Measurements from ENCODE around the gene TRIM46.

The TRIM46 gene, protein sequence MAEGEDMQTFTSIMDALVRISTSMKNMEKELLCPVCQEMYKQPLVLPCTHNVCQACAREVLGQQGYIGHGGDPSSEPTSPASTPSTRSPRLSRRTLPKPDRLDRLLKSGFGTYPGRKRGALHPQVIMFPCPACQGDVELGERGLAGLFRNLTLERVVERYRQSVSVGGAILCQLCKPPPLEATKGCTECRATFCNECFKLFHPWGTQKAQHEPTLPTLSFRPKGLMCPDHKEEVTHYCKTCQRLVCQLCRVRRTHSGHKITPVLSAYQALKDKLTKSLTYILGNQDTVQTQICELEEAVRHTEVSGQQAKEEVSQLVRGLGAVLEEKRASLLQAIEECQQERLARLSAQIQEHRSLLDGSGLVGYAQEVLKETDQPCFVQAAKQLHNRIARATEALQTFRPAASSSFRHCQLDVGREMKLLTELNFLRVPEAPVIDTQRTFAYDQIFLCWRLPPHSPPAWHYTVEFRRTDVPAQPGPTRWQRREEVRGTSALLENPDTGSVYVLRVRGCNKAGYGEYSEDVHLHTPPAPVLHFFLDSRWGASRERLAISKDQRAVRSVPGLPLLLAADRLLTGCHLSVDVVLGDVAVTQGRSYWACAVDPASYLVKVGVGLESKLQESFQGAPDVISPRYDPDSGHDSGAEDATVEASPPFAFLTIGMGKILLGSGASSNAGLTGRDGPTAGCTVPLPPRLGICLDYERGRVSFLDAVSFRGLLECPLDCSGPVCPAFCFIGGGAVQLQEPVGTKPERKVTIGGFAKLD

GRCh38 chr1:155173478-155174323 lies at the start of gene TRIM46:
Gene TRIM46, plus strand, starts transcription at chr1:155173849. Its CDS starts 118 bp downstream, at chr1:155173967.
- DNase-seq = peak; percentile 38

- DNase-seq = no peak
Observed at GRCh38 chr1:155124503-155125463, 48.9 kb upstream of the TRIM46 start.

- no peak for DNase-seq
Observed at GRCh38 chr1:155125511-155125945, 48.1 kb upstream of the TRIM46 start.

DNA sequence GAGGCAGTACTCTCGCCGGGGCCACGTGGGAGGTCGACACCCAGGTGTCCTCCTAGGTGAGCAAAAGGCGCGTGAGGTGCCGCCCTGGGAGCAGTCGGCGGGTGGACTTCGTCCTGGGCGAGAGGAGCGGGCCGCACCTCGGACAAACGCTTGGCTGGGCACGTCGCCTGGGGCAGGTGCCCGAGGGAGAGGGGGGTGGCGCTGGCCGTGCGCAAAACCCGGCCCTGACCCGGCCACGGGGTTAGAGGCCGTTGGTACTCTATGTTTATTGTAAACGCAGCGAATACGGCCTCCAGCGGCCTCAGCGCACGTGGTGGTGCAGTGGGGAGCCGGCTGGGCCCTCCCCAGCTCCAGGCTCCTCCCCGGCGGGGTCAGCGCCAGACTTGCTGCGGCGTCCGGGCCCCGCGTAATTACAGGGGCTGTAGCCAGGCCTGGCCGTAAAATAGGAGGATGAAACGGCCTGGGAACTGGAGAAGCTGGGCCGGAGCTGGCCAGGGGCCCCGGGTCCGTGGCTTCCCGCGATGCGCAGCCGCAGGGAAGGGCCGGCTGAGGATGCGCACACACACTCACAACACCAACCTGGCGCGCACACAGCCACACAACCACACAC lies 47.6 kb upstream of the TRIM46 start:
- no peak for DNase-seq

GRCh38 chr1:155126556-155127104 lies 47.0 kb upstream of the TRIM46 start:
- no peak for DNase-seq

DNA sequence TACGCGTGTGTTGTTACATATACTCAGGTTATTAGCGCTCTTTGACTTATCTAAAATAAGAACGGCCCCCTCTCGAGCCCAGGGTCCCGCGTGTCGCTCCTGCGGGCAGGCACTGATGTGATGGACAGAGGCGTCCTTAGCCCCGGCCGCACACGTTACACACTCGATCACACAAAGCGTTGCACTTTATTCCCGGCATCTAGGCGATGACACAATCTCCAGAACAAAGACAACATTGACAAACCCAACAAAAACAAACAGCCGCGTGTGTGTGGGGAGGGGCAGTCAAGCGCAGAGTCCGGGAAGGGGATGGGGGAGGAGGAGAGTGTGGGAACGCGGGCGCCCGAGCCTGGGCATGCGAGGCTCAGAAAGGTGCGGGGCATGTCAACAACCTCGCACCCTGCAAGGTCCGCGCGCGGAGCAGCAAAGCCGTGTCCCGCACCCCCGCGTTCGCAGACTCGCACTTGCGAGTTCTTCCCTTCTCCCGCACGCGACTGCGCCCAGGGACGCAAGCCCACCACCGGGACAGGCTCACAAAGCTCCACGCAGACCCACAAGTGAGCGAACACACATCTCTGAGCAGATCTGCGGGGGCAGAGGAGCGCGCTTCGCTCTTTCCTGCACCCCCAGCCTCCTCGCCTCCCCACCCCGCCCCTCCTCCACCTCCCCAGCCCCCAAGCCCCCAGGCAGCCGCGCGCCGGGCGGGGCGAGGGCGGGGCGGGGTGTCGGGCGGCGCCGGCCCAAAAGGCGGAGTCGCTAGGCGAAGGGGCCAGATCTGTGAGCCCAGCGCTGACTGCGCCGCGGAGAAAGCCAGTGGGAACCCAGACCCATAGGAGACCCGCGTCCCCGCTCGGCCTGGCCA lies 46.3 kb upstream of the TRIM46 start, which contains the start of gene EFNA1:
Gene EFNA1 (plus strand): TSS at position 772 of the 862 bp plus-strand sequence. CDS start 102 bp downstream, outside the sequence.
- no peak for DNase-seq

- DNase-seq = no peak
Observed at GRCh38 chr1:155127967-155128754, 45.5 kb upstream of the TRIM46 start.

DNA sequence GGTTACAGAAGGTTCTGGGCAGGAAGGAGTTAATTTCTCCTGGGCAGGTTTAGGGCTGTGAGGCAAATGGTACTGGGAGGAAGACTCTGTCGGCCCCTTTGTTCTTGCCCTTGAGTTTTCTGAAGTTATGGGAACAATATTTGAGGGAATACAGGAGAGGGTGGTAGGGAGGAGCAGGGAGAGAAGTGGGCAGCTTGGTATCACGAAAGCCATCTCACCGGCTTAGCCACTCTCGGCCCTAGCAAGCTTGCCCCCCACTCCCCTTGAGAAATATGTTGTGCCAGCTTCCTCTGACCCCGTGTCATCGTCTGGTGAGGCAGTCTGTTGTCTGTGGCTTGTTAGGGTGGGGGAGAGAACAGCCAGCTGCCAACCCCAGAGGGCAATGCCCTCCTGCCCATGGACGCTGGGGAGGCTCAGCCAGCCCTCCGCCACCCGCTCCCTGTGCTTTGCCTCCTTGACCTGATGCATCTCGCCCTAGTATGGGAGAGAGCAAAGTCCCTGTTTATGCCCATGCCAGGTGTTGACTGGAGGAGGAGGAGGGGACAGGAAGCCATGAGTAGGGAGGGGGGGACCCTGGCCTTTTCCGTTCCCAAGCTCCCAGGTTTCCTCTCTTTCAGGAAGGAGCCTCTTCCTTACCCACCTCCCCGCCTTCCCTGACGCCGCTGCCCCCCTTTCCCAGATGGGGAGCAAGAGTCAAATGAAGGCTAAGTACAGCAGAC lies 44.7 kb upstream of the TRIM46 start:
- DNase-seq = no peak

- no peak for DNase-seq
Observed at GRCh38 chr1:155130272-155131006, 43.2 kb upstream of the TRIM46 start.

- DNase-seq = no peak
Observed at GRCh38 chr1:155131285-155131684, 42.4 kb upstream of the TRIM46 start.

GRCh38 chr1:155131856-155132255 lies 41.8 kb upstream of the TRIM46 start:
- no peak for DNase-seq

DNA sequence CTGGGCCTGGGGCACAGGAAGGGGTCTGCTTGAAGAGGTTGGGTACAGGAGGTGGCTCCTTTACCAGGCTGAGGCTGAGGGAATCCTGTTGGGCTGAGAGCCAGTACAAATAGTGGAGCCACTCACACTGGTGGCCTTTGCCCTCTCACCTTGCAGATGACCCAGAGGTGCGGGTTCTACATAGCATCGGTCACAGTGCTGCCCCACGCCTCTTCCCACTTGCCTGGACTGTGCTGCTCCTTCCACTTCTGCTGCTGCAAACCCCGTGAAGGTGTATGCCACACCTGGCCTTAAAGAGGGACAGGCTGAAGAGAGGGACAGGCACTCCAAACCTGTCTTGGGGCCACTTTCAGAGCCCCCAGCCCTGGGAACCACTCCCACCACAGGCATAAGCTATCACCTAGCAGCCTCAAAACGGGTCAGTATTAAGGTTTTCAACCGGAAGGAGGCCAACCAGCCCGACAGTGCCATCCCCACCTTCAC lies 39.8 kb upstream of the TRIM46 start:
- no peak for DNase-seq

DNA sequence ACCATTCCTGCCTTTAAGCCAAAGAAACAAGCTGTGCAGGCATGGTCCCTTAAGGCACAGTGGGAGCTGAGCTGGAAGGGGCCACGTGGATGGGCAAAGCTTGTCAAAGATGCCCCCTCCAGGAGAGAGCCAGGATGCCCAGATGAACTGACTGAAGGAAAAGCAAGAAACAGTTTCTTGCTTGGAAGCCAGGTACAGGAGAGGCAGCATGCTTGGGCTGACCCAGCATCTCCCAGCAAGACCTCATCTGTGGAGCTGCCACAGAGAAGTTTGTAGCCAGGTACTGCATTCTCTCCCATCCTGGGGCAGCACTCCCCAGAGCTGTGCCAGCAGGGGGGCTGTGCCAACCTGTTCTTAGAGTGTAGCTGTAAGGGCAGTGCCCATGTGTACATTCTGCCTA lies 39.3 kb upstream of the TRIM46 start:
- no peak for DNase-seq

GRCh38 chr1:155134880-155135414 lies 38.7 kb upstream of the TRIM46 start:
- DNase-seq = no peak

DNA sequence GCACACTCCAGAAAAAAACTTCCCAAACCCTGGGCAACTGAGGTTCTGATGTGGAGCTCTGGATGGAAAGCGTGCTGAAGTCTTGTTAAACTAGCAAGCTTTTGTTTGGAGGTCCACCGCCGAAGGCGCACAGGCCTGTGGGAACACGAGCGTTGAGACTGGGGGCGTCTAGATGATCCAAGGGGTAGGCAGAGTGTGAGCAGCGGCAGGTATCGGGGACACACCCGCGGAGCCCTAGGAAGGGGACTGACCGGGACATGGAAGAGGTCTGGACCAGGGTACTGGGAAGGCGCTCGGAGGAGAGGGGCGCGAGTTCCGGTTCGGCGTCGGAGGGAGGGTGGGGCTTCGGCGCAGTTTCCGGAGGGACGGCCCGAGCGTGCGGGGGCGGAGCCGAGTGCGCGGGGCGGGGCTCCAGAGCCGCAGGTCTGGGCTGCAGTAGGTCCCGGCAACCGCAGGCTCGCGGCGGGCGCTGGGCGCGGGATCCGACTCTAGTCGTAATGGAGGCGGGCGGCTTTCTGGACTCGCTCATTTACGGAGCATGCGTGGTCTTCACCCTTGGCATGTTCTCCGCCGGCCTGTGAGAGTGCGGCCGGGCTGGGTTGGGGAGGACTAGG lies 38.1 kb upstream of the TRIM46 start, which contains the start of gene SLC50A1:
Gene SLC50A1 (plus strand): TSS at position 438 of the 614 bp plus-strand sequence. CDS start 60 bp downstream, at position 498.
- peak; percentile 71 for DNase-seq

- no peak for DNase-seq
Observed at GRCh38 chr1:155136748-155137147, 36.9 kb upstream of the TRIM46 start.

Data from DMS79 (cell line).